GM19395 (cell line): Measurements from ENCODE around the gene ANO6.

Experiments used
- ATAC-seq: cut with Tn5 transposase; IDR thresholded peaks from one replicate; pipeline ENCODE4 v1.9.1; 2021; ENCODE audit warnings: mild to moderate bottlenecking, moderate library complexity; ENCODE audit not compliant: unreplicated experiment

ANO6 gene

DNA sequence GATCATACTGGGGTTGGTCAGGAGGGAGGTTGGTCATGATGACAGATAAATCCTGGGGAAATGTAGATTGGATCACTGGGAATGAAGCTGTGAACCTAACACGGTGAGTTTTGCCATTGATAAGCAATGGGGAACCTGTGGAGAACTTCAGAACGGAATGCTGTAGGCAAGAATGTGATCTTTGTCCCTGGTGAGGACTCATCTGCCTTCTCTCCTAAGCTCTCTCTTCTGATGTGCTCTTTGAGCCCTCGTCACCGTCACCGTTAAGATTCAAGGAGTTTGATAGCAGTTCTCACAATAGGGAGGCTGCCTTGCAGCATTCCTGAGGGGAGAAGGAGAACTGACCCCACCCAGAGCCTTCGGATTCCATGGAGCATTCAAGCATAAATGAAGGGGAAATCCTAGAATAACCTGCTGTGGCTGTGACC, 217.6 kb downstream of the ANO6 start:
- ATAC-seq = no peak

DNA sequence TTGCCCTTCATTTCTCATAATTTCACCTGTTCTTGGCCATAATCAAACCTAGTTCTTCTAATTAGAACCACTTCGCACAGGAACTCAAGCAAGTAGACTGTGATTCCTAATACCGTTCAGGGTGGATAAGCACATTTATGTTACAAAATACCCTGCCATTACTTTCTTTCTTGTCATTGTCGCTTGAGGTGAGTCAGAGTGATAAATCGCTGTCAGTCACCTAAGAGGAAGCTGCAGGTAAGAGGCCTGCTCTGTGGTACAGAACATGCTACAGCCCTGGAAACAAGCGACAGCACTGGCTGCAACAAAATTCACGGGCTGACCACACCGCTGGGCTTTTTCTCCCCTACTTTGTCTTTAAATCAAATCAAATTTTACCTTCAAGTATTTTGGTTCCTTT, 218.2 kb downstream of the ANO6 start:
- ATAC-seq = no peak

DNA sequence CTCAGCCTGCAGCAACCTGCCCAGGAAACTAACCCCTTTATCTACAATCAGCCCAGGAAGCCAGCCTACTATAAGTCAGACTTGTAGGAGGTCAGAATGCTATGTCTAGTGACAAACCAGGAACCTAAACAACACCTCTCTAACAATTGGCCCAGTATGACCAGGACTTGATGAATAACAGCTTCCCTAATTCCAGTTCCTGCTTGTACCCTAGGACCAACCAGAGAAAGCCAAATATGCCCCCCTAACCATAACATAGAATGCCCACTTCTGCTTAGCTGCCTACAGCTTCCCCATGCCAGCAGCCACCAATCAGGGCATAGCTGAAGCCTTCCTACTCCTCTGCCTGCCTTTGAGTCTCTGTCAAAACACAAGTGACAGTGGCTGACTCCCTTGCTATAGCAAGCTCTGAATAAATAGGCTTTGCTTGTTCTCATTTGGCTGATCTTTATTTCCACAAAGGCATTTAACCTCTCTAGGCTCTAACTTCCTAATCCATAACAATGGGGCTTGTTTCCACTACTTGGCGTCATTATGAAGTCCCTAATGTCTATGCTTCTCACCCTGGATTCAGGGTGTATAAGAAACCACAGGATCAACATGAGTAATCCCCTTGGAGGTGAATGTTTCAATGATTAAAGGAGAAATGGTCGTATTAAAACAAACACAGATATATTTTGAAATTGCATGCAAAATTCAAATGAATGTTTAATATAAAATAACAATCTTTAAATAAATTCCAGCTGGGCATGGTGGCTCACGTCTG, 220.2 kb downstream of the ANO6 start:
- ATAC-seq = no peak

DNA sequence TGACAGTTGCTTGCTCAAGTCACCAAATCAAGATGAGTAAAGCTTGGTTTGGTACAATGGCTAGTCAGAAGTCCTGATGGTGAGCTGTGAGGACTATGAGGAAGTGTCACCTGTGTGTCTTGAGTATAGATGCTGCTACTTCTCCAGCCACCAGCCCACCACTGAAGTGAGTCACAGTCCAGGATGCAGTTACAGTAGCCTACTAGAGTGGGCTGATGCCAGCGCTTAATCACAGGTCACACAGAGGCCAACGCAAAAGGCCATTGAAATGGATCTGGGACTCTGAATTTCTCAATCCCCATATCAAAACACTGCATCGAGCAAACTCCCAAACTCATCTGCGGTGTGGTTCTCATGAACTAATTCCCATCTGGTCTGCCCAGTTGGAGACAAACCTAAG, 223.1 kb downstream of the ANO6 start:
- ATAC-seq = no peak

DNA sequence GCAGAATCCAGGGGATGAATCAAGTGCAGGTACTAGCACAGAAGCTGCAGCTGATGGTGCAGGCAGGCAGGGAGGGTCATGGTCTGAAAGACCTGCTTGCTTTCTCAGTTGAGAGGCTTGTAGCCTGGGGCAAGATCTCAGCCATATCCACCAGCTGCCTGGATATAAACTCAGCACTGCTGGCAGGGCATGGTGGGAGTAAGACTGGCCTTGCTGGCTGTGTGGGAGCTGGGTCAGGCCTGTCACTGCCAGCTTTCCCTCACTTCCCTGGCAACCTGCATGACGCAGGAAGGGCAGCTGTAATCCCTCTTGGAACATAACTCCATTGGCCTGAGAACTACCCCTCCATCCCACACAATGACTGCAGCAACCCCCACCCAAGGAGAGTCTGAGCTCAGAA, 230.1 kb downstream of the ANO6 start:
- ATAC-seq = no peak

DNA sequence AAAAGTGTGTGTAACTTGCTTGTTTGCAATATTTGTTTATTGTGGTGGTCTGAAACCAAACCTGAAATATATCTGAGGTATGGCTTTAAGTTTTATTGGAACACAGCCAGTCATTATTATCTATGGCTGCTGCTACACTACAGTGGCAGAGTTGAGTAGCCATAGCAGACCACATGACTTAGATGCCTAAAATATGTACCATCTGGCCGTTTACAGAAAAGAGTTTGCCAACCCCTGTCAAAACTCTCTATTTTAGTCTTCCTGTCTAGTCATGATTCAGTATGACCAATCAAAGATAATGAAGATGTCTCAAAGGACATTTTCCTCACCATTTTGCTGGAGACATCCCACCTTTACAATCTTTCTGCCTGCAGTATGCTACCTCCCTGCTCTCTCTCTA, 242.3 kb downstream of the ANO6 start:
- ATAC-seq = no peak

DNA sequence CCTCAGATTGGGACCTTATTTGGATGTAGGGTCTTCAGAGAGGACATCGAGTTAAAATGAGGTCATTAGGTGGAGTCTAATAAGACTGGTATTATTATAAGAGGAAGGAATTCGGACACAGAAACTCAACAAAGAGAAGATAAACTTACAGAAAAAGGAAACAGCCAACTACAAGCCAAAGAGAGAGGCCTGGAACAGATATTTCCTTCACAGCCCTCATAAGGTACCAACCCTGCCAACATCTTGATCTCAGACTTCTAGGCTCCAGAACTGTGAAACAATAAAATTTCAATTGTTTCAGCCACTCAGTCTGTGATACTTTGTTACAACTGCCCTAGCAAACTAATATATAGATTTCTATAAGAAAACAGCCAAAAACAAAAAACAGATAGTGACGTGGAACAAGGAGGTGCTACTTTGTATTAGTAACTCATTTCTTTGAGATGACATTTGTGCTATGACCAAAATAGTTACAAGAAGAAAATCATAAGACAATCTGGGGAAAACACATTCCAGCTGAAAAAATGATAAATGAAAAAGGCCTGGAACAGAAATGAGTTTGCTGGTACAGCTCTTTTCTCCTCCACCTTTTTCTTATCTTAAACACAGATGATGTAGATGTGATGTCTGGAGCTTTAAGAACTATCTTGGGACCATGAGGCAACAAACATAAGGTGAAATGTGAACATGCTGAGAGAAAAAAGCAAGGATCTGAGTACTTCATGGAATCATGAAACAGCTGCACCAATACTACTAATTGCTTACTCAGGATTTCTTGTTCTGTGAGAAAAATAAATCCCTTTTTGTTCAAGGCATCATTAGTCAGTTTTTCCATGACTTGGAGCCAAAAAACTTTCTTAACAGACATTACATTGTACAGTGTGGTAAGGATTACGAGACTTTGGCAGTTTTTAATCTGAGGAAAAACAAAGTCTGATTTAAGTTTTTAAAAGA, 243.2 kb downstream of the ANO6 start:
- no peak for ATAC-seq

DNA sequence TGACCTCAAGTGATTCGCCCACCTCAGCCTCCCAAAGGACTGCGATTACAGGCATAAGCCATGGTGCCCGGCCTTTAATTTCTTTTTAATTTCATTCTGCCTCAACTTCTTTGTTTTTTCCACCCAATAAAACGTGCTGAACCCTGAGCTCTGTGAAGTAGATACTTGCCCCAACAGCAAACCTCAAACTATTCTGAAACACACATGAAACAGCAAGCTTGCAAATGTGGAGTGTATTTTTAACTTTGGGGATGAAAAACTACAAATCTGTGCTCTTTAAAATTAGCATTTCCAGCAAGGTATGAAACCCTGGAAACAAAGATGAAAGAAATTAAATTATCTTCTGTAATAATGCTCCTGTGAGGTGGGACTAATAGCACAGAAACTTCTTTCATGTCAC, 246.6 kb downstream of the ANO6 start:
- ATAC-seq = no peak

DNA sequence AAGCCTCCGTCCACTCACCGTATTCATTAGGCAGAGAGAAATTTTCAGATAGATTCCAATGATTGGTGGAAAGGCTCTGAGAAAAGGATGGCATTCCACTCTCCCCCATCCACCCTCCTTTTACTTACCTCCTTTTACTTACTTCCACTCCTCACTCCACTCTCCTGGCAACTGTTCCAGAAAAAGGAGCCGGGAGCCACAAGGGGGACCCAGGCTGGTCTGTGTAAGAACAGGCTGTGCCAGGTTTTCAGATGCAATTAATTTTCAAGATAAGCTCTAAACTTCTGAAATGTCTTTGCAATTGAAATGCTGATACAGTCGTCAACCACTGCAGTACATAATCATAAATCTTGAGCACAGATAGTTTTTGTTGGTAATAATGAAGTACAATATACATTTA, 248.8 kb downstream of the ANO6 start:
- no peak for ATAC-seq

DNA sequence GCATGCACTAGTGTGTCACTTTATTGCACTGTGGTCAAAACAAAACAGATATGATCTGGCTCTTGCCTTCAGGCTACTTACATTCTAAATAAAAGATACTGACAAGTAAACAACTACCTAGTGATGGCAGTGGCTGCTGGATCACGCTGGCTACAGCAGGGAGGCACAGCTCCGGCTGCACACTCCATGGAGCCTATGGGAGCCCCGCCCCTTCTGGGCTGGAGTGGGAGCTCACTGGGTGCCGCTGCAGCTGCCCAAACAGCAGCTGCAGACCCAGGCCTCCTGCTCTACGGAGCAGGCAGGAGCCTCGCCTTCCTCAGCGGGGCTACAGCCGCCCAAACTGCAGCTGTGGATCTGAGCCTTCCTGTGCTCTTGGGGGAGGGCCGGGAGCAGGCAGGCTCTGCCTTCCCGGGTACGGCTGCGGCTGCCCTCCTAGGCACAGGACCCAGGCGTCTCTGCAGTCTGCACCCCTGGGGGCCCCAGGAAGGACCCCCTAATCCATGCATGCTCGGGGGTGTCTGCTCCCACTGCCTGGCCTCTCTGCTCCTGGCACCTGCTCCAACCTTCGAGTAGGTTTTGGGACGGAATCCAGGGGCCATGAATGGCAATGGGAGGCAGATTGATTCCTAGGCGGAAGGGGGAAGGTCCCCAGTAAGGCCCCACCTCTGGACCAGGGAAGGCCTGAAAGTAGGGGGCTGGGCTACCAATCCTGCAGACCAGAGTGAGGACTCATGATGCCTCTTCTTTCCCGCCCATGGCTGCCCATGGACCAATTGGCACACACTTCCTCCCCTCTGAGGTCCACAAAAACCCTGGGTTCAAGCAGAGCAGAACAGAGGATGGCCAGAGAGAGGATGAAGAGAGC, 253.1 kb downstream of the ANO6 start:
- ATAC-seq = no peak

DNA sequence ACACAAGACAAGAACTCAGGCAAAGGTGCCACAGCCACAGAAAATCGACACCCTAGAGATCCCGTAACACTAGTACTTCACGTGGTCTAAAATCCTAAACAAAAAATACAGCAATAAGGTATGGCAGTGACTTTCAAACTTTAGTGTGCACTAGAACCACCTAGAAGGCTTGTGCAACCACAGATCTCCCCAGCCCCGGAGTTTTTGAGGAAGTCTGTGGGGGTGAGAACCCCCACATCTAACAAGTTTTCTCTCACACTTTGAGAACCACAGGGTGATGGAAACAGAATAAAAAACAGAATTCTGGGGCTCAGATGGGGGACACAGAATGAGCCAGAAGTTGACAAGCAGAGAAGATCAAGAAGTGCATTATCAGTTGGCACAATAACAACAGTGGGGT, 254.0 kb downstream of the ANO6 start:
- no peak for ATAC-seq

DNA sequence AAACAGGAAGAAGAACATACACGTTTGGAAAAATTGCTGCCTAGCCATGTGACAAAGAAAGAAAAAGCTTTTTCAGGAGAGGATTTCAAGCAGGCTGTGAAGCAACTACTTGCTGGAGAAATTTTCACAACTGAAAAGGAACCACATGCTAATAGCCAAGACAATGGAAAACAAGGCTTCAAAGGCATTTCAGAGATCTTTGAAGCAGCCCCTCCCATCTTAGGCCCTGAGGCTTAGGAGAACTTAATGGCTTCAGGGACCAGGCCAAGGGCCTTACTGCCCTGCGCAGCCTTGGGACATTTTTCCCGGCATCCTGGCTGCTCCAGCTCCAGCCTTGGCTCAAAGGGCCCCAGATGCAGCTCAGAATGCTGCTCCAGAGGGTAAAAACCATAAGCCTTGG, 257.7 kb downstream of the ANO6 start:
- ATAC-seq = no peak

DNA sequence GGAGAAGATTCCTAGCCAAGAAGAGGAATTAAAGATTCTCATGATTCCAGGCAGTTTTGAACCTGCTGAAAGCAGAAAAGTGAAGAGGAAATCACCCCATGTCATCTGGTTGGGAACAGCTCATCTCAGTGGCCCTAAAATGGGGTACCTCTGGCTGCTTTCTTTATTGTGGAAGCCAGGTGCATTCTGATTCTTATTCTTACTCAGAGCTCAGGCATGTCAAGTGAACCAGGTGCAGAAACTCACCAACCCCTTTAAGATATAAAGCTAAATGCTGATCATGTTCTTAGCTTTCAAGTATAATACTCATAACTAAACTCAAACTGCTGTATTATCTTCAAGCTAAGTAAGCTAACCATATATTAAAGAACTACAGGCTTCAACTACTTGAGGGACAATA, 259.7 kb downstream of the ANO6 start:
- no peak for ATAC-seq

DNA sequence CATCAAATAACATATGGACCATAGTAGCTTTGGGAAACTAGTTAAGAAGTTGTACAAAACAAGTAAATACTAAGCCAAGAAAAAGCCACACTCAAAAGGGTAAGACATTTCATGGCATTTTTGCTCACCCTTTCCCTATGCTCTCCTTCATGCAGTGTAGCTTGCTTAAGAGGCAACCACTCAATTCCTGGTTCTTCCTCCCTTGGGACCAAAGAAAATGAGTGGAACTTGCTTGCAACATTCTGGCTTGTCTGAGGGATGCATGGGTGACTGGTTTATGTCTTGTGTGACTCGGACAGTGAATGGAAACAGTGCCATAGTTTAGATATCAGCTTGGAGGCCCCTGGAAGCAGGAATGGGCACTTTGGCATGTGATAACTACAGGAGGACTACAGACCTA, 261.6 kb downstream of the ANO6 start:
- ATAC-seq = no peak

DNA sequence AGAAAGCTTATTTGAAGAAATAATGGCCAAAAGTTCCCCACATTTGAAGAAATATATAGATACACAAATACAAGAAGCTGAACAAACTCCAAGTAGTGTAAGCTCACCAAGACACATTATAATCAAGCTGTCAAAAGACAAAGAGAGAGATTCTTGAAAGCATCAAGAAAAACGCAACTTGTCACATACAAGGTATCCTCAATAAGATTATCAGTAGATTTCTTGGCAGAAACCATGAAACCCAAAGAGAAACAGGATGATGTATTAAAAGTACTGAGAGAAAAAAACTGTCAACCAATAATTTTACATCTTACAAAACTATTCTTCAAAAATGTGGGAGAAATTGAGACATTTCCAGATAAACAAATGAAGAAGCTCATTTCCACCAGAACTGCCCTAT, 263.0 kb downstream of the ANO6 start:
- ATAC-seq = no peak

DNA sequence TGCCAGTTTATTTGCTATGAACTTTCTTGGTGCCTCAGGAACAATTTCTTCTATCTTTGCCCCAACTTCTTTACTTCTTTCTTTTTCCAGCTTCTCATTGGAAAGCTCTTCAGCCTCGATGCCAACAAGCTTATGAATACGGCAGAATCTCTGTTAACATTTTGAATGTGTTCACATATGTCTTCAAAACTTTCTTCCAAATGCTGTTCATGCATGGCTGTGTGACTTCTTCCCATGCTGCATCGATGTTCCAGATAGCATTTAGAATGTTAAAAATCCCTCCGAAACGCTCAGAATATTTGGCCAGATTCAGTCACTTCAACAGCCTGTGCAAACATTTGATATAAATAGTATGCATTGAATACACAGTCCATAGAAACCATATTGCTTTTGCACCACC, 265.9 kb downstream of the ANO6 start:
- ATAC-seq = no peak

DNA sequence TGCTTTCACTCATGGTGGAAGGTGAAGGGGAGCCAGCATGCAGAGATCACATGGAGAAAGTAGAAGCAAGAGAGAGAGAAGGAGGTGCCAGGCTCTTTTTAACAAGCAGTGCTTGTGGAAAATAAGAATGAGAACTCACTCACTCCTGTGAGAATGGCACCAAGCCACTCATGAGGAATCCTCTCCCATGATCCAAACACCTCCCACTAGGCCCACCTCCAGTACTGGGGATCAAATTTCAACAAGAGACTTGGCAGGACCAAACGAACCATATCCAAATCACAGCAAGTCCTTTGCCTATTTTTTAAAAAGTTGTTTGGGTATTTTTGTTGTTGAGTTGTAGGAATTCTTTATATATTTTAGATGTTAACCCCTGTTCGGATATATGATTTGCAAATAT, 267.7 kb downstream of the ANO6 start:
- ATAC-seq = no peak
